ENCODE results near the gene CTRB1.

- TF ChIP-seq CTCF (conservative IDR thresholded peaks at IDR 0.05) (no peak), ZFX (IDR thresholded peaks at IDR 0.05) (no peak)
These were observed 11.9 kb upstream of the CTRB1 start, which contains the start of gene CTRB2 for GRCh38 chr16:75206749-75207451.
